Measurements from ENCODE around the gene PVALEF. TPM values are rescaled to one million over a fixed set of nuclear protein-coding genes. Genes with fewer than 3 reads are reported as not detected.

Gene PVALEF
- total and polyA plus RNA-seq, 2 of the 13 experiments (the other 11 are each of a cell fraction or from before 2014, with no cell fraction given) = 0.18 TPM

DNA sequence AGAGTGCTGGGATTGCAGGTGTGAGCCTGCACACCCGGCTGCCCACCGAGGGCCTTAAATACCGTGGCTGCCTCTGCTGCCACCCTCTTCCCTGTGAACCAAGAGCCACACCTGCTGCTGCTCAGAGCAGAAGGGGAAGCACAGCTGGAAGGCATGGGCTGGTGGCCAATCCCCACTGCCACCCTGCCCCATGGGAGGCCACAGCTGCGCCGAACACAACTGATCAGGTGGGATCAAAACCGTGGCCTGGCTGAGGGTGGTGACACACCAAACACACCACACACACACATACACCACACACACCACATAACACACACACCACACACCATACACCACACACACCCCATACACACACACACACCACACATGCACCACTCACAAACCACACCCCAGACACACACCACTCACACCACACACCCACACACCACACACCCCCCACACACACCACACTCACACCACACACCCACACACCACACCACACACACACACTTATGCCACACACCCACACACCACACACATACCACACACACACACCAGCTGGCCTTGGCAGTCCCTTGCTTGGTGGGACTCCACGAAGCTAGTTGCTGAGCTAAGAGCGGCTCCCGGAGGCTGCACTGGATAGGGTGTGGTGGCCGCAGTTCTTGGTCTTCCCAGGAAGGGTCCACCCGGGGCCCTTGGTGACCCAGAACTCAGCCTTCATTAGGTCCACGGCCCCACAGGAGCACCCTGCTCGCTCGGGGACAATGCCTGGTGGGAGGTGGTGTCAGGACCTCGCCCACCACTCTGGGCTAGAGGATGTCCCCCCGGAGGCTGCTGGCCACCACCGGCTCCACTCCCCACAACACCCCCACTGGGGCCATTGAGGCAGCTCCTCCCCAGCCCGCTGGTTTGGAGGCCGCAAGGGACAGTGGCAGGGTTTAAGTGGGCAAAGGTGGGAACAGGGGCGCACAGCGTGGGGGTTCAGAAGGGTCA, 42.6 kb downstream of the PVALEF start (continued):
- TF ChIP-seq ZNF646 (CRISPR knock-in tag; IDR thresholded peaks at IDR 0.05) (peak; percentile 94), JUNB (CRISPR knock-in tag; IDR thresholded peaks at IDR 0.05; ENCODE audit: borderline replicate concordance) (0 out of 2 replicates have a peak, but pooled peaks have one; percentile 23), CHCHD3 (CRISPR knock-in tag; IDR thresholded peaks at IDR 0.05) (peak; percentile 70; the same call in 1 of the 2 replicates), HOXA9 (CRISPR knock-in tag; IDR thresholded peaks at IDR 0.05; ENCODE audit: borderline replicate concordance) (0 out of 2 replicates have a peak, but pooled peaks have one; percentile 26), ZNF10 (CRISPR knock-in tag; IDR thresholded peaks at IDR 0.05; ENCODE audit: borderline replicate concordance, low read depth) (no peak), ZNF253 (CRISPR knock-in tag; IDR thresholded peaks at IDR 0.05; ENCODE audit: borderline replicate concordance) (no peak), ZNF556 (CRISPR knock-in tag; IDR thresholded peaks at IDR 0.05; ENCODE audit: borderline replicate concordance) (no peak), SKIL (CRISPR knock-in tag; IDR thresholded peaks at IDR 0.05; ENCODE audit: borderline replicate concordance) (0 out of 2 replicates have a peak, but pooled peaks have one; percentile 24), ZBTB49 (CRISPR knock-in tag; IDR thresholded peaks at IDR 0.05; ENCODE audit: borderline replicate concordance) (no peak), MEF2D (CRISPR knock-in tag; IDR thresholded peaks at IDR 0.05) (no peak), EED (CRISPR knock-in tag; IDR thresholded peaks at IDR 0.05) (no peak), CEBPZ (IDR thresholded peaks at IDR 0.05; ENCODE audit: low read length) (no peak)
